Measurements from ENCODE around the gene PDE4D. TPM values are rescaled to one million over a fixed set of nuclear protein-coding genes. Genes with fewer than 3 reads are reported as not detected.
A peak's percentile ranks its signal among the peaks of the same experiment; 100 is the strongest.

PDE4D gene
- total RNA-seq, 1 donor from 2014 or later, result 34.5 TPM

GRCh38 chr5:59341760-59342159, 551.8 kb downstream of the PDE4D start:
- no peak for TF ChIP-seq CTCF (IDR thresholded peaks at IDR 0.05; ENCODE audit: borderline replicate concordance)
- intact Hi-C loops (cut with micrococcal nuclease), result no loop called here
- no peak for DNase-seq
- Histone ChIP-seq H3K9me3 (replicated peaks) (no peaks in the 10 kb centered on the region), H3K27ac (replicated peaks) (no peak overlapping the region), H3K4me3 (no peak overlapping the region), H3K4me1 (peaks cover 10% of the 10 kb centered on the region), H3K27me3 (ENCODE audit: low read depth) (no peaks in the 10 kb centered on the region), H3K36me3 (no peaks in the 10 kb centered on the region)

- Histone ChIP-seq H3K27ac (replicated peaks) (no peak overlapping the region), H3K27me3 (ENCODE audit: low read depth) (no peaks in the 10 kb centered on the region), H3K36me3 (no peaks in the 10 kb centered on the region), H3K9me3 (replicated peaks) (no peaks in the 10 kb centered on the region), H3K4me1 (peaks cover 14% of the 10 kb centered on the region), H3K4me3 (no peak overlapping the region)
- intact Hi-C loops (cut with micrococcal nuclease), result no loop called here
- no peak for TF ChIP-seq CTCF (IDR thresholded peaks at IDR 0.05; ENCODE audit: borderline replicate concordance)
- no peak for DNase-seq
Measured at GRCh38 chr5:59341155-59341554, 552.4 kb downstream of the PDE4D start.

- Histone ChIP-seq H3K4me1 (peaks cover 10% of the 10 kb centered on the region), H3K27ac (replicated peaks) (no peak overlapping the region), H3K36me3 (no peaks in the 10 kb centered on the region), H3K9me3 (replicated peaks) (no peaks in the 10 kb centered on the region), H3K4me3 (no peak overlapping the region), H3K27me3 (ENCODE audit: low read depth) (no peaks in the 10 kb centered on the region)
- no peak for TF ChIP-seq CTCF (IDR thresholded peaks at IDR 0.05; ENCODE audit: borderline replicate concordance)
- intact Hi-C loops (cut with micrococcal nuclease), result no loop called here
- no peak for DNase-seq
Measured at GRCh38 chr5:59340637-59341036, 552.9 kb downstream of the PDE4D start.

GRCh38 chr5:59337240-59337639, 556.3 kb downstream of the PDE4D start:
- Histone ChIP-seq H3K36me3 (no peaks in the 10 kb centered on the region), H3K27ac (replicated peaks) (no peak overlapping the region), H3K4me1 (peaks cover 18% of the 10 kb centered on the region), H3K4me3 (no peak overlapping the region), H3K27me3 (ENCODE audit: low read depth) (no peaks in the 10 kb centered on the region), H3K9me3 (replicated peaks) (no peaks in the 10 kb centered on the region)
- no peak for DNase-seq
- intact Hi-C loops (cut with micrococcal nuclease), result no loop called here
- TF ChIP-seq CTCF (IDR thresholded peaks at IDR 0.05; ENCODE audit: borderline replicate concordance), result no peak

- no peak for DNase-seq
- H3K9me3 ChIP-seq (replicated peaks), result no peaks in the 10 kb centered on the region
- TF ChIP-seq CTCF (IDR thresholded peaks at IDR 0.05; ENCODE audit: borderline replicate concordance), result peak; percentile 17
- H3K27me3 ChIP-seq (ENCODE audit: low read depth), result no peaks in the 10 kb centered on the region
- no peaks in the 10 kb centered on the region for H3K36me3 ChIP-seq
- H3K4me1 ChIP-seq, result peaks cover 18% of the 10 kb centered on the region
- intact Hi-C loops (cut with micrococcal nuclease), result no loop called here
- H3K4me3 ChIP-seq, result no peak overlapping the region
- no peak overlapping the region for H3K27ac ChIP-seq (replicated peaks)
Measured at GRCh38 chr5:59335544-59335943, 558.0 kb downstream of the PDE4D start.

- Histone ChIP-seq H3K9me3 (replicated peaks) (no peaks in the 10 kb centered on the region), H3K4me1 (peaks cover 35% of the 10 kb centered on the region), H3K4me3 (no peak overlapping the region), H3K36me3 (no peaks in the 10 kb centered on the region), H3K27ac (replicated peaks) (peak overlapping the region; percentile 49), H3K27me3 (ENCODE audit: low read depth) (no peaks in the 10 kb centered on the region)
- TF ChIP-seq CTCF (IDR thresholded peaks at IDR 0.05; ENCODE audit: borderline replicate concordance), result no peak
- no peak for DNase-seq
- intact Hi-C loops (cut with micrococcal nuclease), result no loop called here
Measured at GRCh38 chr5:59333416-59333815, 560.1 kb downstream of the PDE4D start.

All from left ventricle myocardium inferior (tissue), 1 donor.